Activated naive CD4-positive, alpha-beta T cell treated with anti-CD3 and anti-CD28 coated beads, Interleukin-2, amount 10 ng/mL, durations not matched to agents 7 days and 5 days (primary cell): ENCODE measurements around the gene EPB42.
A peak's percentile ranks its signal among the peaks of the same experiment; 100 is the strongest.

Source experiments
- CTCF ChIA-PET: fragments of 350-600 bp; sonication (Branson Sonifier 250); formaldehyde crosslinking; loops from one replicate; lab custom pipeline; 2021; ENCODE audit warnings: antibody characterized with exemption; lab: Charles Lee
- DNase-seq: peaks from one replicate; pipeline ENCODE4 v3.0.0-alpha.2; 2020
- H3K27ac Mint-ChIP-seq: one replicate; pipeline ENCODE4 v1.8.0; 2021; ENCODE audit warnings: mild to moderate bottlenecking, moderate library complexity, mixed read lengths
- H3K27me3 Mint-ChIP-seq: one replicate; pipeline ENCODE4 v1.8.0; 2021; ENCODE audit warnings: mild to moderate bottlenecking, mixed read lengths
- H3K36me3 Mint-ChIP-seq: one replicate; pipeline ENCODE4 v1.8.0; 2021; ENCODE audit warnings: mixed read lengths
- H3K4me1 Mint-ChIP-seq: one replicate; pipeline ENCODE4 v1.8.0; 2021; ENCODE audit warnings: mixed read lengths
- H3K4me3 Mint-ChIP-seq: one replicate; pipeline ENCODE4 v1.8.0; 2021; ENCODE audit warnings: mild to moderate bottlenecking, moderate library complexity, mixed read lengths
- H3K9me3 Mint-ChIP-seq: one replicate; pipeline ENCODE4 v1.8.0; 2021; ENCODE audit warnings: mixed read lengths

EPB42 gene

DNA sequence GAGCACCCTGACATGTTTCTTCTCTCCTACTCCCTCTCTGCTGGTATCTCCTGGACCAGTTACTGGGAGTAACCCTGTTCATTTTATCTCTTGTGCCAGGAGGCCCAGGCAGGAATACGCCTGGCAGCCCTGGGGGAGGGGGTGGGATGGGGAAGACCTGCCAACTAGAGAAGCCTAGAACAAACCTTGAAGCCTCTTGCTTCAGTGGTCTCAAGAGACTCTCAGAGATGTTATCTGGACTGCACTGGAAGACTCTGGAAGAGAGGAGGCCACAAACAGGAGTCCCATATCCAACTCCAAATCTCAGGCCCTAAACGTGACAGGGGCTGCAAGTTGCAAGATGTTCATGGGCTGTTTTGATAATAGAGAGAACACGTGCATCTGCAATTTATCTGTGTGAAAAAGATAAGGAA lies at the start of gene EPB42:
Gene EPB42 (minus strand): TSS at position 28 of the 413 bp plus-strand sequence. CDS start 193 bp downstream, outside the sequence.
- DNase-seq = no peak
- Mint-ChIP-seq H3K9me3 (peaks cover 2% of the 10 kb centered on the region), H3K36me3 (no peaks in the 10 kb centered on the region), H3K4me3 (no peak within 1 kb of the TSS), H3K27me3 (peaks cover 28% of the 10 kb centered on the region), H3K27ac (no peak within 1 kb of the TSS), H3K4me1 (peaks cover 2% of the 10 kb centered on the region)
- CTCF ChIA-PET = interaction anchor here (0.9 to 2.7 kb wide), 2 partner anchors 59 to 65 kb away, joined by 4 to 13 read pairs; no protein-coding TSS in a partner anchor

DNA sequence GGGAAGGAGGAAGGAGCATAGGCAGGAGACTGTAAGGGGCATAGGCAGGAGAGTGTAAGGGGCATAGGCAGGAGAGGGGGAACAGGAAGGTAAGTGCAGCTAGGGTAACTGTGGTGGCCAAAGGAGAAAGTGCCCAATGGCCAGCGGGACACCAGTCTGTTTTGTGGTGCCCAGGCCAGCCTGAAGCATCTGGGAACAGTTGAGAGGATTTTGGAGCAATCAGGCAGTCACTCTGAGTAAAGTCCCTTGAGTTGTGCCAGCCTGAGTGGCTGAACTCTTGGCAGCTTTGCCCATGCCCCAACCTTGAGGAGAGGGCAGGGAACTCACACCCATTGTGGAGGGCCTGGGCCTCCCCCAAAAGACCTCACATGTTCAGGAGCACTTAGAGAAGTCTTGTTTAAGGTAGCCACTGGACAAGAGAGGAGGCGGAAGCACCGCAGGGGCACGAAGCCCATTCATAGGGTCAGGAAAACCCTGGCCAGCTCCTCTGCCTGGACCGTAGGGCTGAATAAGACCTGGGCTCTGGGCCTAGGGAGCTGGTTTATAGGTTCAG lies 49.4 kb upstream of the EPB42 start:
- Mint-ChIP-seq H3K4me3 (no peak overlapping the region), H3K36me3 (no peaks in the 10 kb centered on the region), H3K9me3 (peaks cover 3% of the 10 kb centered on the region), H3K27me3 (peaks cover 53% of the 10 kb centered on the region), H3K27ac (no peak overlapping the region), H3K4me1 (peaks cover 16% of the 10 kb centered on the region)
- CTCF ChIA-PET = interaction anchor here (0.8 to 6.7 kb wide), 6 partner anchors 16 to 202 kb away, joined by 3 to 111 read pairs (median 6); no protein-coding TSS in a partner anchor
- DNase-seq = no peak

DNA sequence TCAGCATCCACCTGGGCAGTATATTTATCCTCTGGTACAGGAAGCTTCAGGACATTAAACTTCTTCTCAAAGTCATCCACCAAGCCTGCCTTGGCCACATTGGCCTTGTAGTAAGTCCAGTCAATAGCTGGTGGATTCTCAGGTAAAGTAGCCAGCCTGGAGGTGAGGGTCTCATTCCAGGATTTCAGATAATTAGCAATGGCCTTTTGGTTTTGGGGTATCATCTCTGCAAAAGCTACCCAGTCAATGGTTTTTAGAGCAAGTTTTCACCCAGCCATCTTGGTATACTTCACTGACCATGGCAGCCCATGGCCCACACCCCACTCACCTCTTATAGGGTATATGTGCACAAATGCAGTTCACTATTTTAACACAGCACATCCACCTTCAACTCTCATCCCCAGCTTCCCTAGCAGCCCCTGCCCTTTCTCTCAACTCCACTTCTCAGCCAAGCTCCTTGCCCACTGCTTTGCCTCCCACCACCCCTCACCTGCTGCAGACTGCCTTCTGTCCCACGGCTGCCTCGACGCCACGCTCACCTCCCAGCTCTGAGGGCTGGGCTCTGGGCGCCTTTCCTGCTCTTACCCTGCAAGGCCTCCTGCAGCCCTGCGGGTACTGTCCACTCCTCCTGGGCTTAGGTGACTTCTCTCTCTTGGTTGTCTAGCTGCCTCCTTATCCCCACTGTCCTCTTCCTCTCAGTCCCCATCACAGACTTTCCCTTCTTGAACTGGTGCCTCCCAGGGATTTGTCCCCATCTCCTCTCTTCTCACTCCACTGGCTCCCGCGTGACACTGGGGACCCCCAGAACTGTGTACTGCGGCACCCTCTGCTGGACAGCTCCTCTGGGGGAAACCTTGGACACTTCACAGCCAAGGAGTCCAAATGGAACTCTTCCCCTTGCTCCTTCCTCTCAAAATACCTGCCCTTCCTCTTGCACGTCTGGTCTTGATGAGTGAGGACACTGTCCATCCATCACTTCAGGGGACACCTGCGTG lies 47.6 kb upstream of the EPB42 start:
- peak; percentile 32 for DNase-seq
- H3K4me1 Mint-ChIP-seq = peaks cover 16% of the 10 kb centered on the region
- no peak overlapping the region for H3K4me3 Mint-ChIP-seq
- peaks cover 50% of the 10 kb centered on the region for H3K27me3 Mint-ChIP-seq
- H3K9me3 Mint-ChIP-seq = peaks cover 3% of the 10 kb centered on the region
- H3K27ac Mint-ChIP-seq = no peak overlapping the region
- H3K36me3 Mint-ChIP-seq = no peaks in the 10 kb centered on the region
- CTCF ChIA-PET = interaction anchor here (0.9 to 6.7 kb wide), 12 partner anchors 8 to 82 kb away, joined by 3 to 111 read pairs (median 4); no protein-coding TSS in a partner anchor

GRCh38 chr15:43267439-43267838 lies 46.6 kb upstream of the EPB42 start:
- Mint-ChIP-seq H3K9me3 (peaks cover 3% of the 10 kb centered on the region), H3K27me3 (peaks cover 50% of the 10 kb centered on the region), H3K36me3 (no peaks in the 10 kb centered on the region), H3K4me1 (peaks cover 16% of the 10 kb centered on the region), H3K27ac (no peak overlapping the region), H3K4me3 (no peak overlapping the region)
- CTCF ChIA-PET = interaction anchor here (1.1 to 6.7 kb wide), 10 partner anchors 9 to 81 kb away, joined by 3 to 111 read pairs (median 4); no protein-coding TSS in a partner anchor
- no peak for DNase-seq

GRCh38 chr15:43266834-43267233 lies 46.0 kb upstream of the EPB42 start, which contains the start of gene TGM5:
Gene TGM5, minus strand, starts transcription at chr15:43266928. Its CDS starts 79 bp downstream, at chr15:43266849.
- Mint-ChIP-seq H3K9me3 (no peaks in the 10 kb centered on the region), H3K36me3 (no peaks in the 10 kb centered on the region), H3K4me3 (no peak within 1 kb of the TSS), H3K27me3 (peaks cover 45% of the 10 kb centered on the region), H3K4me1 (peaks cover 16% of the 10 kb centered on the region), H3K27ac (no peak within 1 kb of the TSS)
- DNase-seq = no peak
- CTCF ChIA-PET = interaction anchor here (1.3 to 6.7 kb wide), 6 partner anchors 10 to 80 kb away, joined by 3 to 111 read pairs (median 16); no protein-coding TSS in a partner anchor

- peaks cover 46% of the 10 kb centered on the region for H3K27me3 Mint-ChIP-seq
- no peaks in the 10 kb centered on the region for H3K36me3 Mint-ChIP-seq
- no peak for DNase-seq
- no peak overlapping the region for H3K4me3 Mint-ChIP-seq
- CTCF ChIA-PET = interaction anchor here (1.3 to 6.7 kb wide), 4 partner anchors 19 to 80 kb away, joined by 3 to 111 read pairs (median 16); no protein-coding TSS in a partner anchor
- H3K27ac Mint-ChIP-seq = no peak overlapping the region
- peaks cover 14% of the 10 kb centered on the region for H3K4me1 Mint-ChIP-seq
- no peaks in the 10 kb centered on the region for H3K9me3 Mint-ChIP-seq
Observed at GRCh38 chr15:43266386-43266785, 45.6 kb upstream of the EPB42 start.

- Mint-ChIP-seq H3K4me1 (no peaks in the 10 kb centered on the region), H3K27me3 (peaks cover 28% of the 10 kb centered on the region), H3K9me3 (no peaks in the 10 kb centered on the region), H3K36me3 (no peaks in the 10 kb centered on the region), H3K4me3 (no peak overlapping the region), H3K27ac (no peak overlapping the region)
- CTCF ChIA-PET = no interaction called here
- DNase-seq = no peak
Observed at GRCh38 chr15:43260011-43260615, 39.3 kb upstream of the EPB42 start.

DNA sequence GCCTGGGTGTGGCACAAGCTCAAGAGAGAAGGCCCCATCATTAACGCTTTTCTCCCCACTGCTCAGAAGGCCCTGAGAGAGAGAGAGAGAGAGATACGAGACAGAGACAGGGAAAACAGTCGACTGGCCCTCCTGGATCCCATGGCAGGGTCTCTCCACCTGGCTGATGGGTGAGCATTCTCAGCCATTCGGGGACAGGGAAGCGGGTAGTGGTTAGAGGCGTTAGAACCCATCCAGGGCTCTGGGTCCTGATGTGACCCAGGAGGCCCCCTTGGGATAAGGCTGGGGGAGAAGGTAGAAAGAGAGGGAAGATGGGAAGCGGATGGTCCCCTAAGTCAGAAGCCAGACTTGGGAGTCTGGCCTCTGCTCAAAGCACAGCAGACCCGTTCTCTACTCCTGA lies 38.0 kb upstream of the EPB42 start:
- Mint-ChIP-seq H3K27me3 (peaks cover 37% of the 10 kb centered on the region), H3K4me3 (no peak overlapping the region), H3K27ac (no peak overlapping the region), H3K9me3 (no peaks in the 10 kb centered on the region), H3K36me3 (no peaks in the 10 kb centered on the region), H3K4me1 (peaks cover 3% of the 10 kb centered on the region)
- DNase-seq = no peak
- CTCF ChIA-PET = interaction anchor here (1.3 kb wide), 1 partner anchor 34 kb away, joined by 4 read pairs; no protein-coding TSS in a partner anchor

- no peaks in the 10 kb centered on the region for H3K36me3 Mint-ChIP-seq
- H3K9me3 Mint-ChIP-seq = no peaks in the 10 kb centered on the region
- no peak for DNase-seq
- no peak overlapping the region for H3K27ac Mint-ChIP-seq
- H3K27me3 Mint-ChIP-seq = peaks cover 45% of the 10 kb centered on the region
- no peak overlapping the region for H3K4me3 Mint-ChIP-seq
- CTCF ChIA-PET = interaction anchor here (1.3 to 2.0 kb wide), 2 partner anchors 31 to 52 kb away, joined by 3 to 6 read pairs; no protein-coding TSS in a partner anchor
- peaks cover 15% of the 10 kb centered on the region for H3K4me1 Mint-ChIP-seq
Observed at GRCh38 chr15:43256341-43256740, 35.5 kb upstream of the EPB42 start.

- H3K4me1 Mint-ChIP-seq = peaks cover 15% of the 10 kb centered on the region
- no peaks in the 10 kb centered on the region for H3K9me3 Mint-ChIP-seq
- H3K36me3 Mint-ChIP-seq = no peaks in the 10 kb centered on the region
- CTCF ChIA-PET = interaction anchor here (1.7 to 2.8 kb wide), 2 partner anchors 13 to 30 kb away, joined by 7 to 10 read pairs; no protein-coding TSS in a partner anchor
- H3K27me3 Mint-ChIP-seq = peaks cover 39% of the 10 kb centered on the region
- H3K4me3 Mint-ChIP-seq = no peak overlapping the region
- no peak for DNase-seq
- no peak overlapping the region for H3K27ac Mint-ChIP-seq
Observed at GRCh38 chr15:43255376-43255775, 34.6 kb upstream of the EPB42 start.

DNA sequence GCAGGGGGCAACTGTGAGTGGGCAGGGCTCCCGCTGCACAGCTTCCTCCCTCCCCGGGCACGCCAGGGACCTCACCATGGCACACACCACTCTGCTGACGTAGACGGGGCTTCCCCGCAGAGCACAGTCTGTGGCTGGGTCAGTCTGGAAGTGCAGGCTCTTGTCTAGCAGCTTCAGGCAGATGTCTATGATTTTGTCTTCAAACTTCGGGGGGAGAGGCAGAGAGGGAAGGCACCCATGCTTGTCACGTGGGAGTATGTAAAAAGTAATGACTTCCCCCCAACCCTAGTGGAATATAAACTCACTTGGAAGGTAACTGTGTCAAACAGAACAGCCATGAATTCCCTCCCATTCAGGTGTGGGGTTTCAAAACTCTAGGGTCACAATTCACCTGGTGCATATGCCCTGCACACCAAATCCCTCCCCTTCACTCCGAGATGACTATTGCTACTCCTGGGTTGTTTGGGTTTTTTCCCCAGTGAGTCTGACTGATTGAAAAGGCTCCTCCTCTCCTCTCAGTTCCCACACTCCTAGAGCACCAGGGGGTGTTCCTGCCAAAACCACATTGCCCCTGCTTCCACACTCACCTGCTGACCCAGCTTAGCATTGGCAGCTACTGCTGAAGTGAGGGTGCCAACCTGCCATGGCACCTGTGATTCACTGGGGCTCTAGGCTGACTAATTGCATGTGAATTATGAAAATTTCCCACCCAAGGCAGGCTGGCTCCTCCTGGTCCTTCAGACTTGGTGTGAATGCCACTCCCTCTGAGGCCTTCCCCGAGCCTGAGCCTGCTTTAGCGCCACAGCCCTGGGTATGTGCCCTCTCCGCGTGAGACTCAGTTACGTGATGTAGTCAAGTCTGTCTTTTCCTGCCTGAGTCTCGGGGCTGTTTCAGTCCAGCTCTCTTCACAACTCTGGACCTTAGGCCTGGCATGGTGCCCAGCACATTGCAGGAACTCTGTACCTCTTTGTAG lies 32.9 kb upstream of the EPB42 start:
- no peak overlapping the region for H3K4me3 Mint-ChIP-seq
- H3K4me1 Mint-ChIP-seq = peaks cover 26% of the 10 kb centered on the region
- no peaks in the 10 kb centered on the region for H3K36me3 Mint-ChIP-seq
- H3K27me3 Mint-ChIP-seq = peaks cover 37% of the 10 kb centered on the region
- CTCF ChIA-PET = interaction anchor here (0.8 to 2.8 kb wide), 3 partner anchors 15 to 28 kb away, joined by 3 to 10 read pairs (median 7); no protein-coding TSS in a partner anchor
- no peak for DNase-seq
- no peaks in the 10 kb centered on the region for H3K9me3 Mint-ChIP-seq
- H3K27ac Mint-ChIP-seq = no peak overlapping the region

DNA sequence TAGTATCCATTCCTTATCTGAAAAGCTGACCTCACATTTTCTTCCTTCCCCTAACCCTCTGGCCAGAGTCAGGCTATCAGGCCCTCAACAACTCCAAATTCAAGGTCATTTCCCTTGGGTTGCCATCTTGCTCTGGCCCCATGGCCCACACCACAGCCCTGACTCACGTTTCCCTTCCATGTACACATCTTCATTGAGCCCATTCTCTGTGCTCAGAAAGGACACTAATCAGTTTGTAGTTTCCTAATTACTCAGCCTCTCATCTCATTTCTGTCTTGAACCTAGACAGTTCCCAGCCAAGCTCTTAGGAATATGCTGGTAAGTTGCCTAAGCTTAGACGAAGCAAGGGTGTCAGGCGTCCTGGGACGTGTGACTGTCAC lies 31.0 kb upstream of the EPB42 start:
- Mint-ChIP-seq H3K36me3 (no peaks in the 10 kb centered on the region), H3K9me3 (no peaks in the 10 kb centered on the region), H3K27me3 (peaks cover 36% of the 10 kb centered on the region), H3K27ac (peak overlapping the region; percentile 73), H3K4me3 (no peak overlapping the region), H3K4me1 (peaks cover 26% of the 10 kb centered on the region)
- no peak for DNase-seq
- CTCF ChIA-PET = interaction anchor here (2.6 kb wide), 1 partner anchor 26 kb away, joined by 16 read pairs; no protein-coding TSS in a partner anchor
